Suppressor macrophage (primary cell): ENCODE data around the gene IFT80.
"Not testable (repeated sequence)": the region's sequence is repeated elsewhere in the genome, so short reads cannot be mapped to it uniquely, and the experiment has no call there.

Experiments
- DNase-seq, 4 experiments: peaks; one replicate each; pipeline ENCODE4 v3.0.0-alpha.2; 2020 to 2022

The IFT80 gene

DNA sequence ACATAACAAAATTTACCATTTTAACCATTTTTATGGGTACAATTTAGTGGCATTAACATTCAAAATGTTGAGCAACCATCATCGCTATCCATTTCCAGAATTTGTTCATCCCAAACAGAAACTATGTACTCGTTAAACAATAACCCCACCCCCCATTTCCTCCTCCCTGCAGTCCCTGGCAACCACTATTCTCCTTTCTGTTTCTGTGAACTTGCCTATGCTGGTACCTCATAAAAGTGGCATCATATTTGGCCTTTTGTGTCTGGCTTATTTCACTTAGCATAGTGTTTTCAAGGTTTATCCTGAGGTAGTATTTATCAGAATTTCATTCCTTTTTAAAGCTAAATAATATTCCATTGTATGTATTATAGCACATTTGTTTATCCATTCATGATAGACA is 141.4 kb downstream of the IFT80 start:
- no peak for DNase-seq

DNA sequence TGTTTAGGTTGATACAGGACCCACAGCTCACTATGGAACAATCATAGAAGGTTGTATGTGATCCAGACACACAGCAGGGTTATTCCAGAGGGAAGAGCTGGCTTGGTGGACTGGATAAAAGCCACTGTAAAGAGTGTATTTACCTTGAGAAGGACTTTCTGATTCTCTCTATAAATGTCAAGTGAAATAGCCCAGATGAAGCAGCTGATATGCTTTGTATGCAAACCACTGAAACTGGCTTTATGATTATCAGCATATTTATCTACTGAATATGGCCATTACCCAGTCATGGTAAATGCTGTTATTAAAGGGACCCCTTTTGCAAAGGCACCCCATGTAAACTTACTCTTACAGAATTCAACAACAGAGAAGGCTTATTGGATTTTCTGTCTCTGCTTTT is 145.7 kb downstream of the IFT80 start:
- no peak for DNase-seq

DNA sequence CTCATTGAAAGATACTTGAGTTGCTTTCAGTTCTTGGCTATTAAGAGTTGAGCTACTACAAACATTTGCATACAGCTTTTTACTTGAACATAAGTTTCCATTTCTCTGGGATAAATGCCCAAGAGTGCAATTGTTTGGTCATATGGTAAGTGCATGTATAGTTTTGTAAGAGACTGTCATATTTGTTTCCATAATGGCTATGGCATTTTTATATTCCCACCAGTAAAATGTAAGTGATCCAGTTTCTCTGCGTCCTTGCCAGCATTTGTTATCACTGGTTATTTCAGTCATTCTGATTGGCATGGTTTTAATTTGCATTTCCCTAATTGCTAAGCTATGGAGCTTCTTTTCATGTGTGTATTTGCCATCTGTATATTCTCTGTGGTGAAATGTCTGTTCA is 151.3 kb downstream of the IFT80 start:
- DNase-seq, result no peak

DNA sequence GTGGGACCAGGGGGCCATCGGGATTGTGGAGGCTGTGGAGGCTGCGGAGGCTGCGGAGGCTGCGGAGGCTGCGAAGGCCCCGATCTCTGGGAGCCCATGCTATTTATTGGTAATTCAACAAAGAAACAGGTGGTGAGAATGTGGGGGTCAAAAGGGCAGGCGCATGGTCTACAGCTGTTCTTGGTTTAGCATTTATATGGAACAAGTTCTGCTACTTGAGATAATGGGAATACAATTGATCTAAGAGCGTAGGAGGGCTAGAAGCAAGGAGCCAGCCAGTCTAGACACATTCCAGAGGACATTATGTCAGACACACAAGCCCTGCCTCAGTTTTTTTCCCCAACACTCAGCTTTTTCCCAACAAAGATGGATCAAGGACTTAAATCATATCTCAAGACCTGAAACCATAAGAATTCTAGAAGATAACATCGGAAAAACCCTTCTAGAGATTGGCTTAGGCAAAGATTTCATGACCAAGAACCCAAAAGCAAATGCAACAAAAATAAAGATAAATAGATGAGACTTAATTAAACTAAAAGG is 153.7 kb downstream of the IFT80 start:
- no peak for DNase-seq

DNA sequence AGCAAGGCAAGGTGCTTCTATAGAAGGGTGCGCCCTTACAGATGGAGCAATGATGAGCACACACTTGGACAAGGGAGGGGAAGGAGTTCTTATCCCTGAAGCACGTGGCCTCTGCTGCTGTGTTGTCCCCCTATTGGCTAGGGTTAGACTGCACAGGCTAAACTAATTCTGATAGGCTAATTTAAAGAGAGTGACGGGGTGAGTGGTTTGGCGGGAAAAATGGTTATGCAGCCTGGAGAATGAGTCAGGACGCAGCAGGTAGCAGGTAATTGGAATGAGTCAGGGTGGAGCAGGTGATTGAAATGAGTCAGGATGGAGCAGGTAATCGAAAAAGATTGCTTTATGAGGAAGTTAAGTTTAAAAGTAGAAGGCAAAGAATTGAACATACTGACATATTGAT is 158.3 kb downstream of the IFT80 start:
- not testable (repeated sequence) for DNase-seq

DNA sequence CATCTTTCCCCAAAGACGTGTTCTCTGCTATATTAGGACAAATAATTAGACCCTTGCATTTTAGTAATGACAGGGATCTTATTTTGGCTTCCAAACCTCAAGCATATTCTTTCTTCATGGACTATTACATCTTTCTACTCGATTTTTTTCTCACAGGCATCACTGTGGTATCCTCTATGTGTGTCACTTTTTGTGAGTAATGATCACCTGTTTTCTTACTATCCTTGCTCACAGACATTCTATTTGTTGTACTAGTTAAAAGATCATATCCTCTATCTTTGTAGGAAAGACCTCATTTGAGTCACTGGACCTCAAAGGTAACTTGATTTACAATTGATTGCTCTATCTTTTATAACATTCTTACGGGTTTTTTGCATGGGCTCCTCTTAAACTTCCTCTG is 167.0 kb downstream of the IFT80 start:
- no peak for DNase-seq

DNA sequence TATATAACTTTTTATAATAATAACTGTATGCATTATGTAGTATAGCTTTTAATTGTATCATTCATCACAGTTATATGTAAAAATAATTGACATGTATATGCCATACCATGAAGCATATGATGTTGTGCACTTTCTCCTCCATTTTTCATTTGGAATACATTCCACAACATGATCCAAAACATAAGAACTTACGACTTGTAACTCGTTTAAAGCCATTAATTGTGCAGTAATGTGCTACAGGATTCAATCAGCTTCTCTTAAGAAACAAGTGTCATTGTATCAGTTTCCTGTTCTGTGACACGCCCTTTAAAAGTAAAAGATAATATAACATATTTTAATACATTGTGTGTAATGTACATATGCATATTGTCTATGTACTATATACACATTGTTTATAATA is 171.6 kb downstream of the IFT80 start:
- no peak for DNase-seq

DNA sequence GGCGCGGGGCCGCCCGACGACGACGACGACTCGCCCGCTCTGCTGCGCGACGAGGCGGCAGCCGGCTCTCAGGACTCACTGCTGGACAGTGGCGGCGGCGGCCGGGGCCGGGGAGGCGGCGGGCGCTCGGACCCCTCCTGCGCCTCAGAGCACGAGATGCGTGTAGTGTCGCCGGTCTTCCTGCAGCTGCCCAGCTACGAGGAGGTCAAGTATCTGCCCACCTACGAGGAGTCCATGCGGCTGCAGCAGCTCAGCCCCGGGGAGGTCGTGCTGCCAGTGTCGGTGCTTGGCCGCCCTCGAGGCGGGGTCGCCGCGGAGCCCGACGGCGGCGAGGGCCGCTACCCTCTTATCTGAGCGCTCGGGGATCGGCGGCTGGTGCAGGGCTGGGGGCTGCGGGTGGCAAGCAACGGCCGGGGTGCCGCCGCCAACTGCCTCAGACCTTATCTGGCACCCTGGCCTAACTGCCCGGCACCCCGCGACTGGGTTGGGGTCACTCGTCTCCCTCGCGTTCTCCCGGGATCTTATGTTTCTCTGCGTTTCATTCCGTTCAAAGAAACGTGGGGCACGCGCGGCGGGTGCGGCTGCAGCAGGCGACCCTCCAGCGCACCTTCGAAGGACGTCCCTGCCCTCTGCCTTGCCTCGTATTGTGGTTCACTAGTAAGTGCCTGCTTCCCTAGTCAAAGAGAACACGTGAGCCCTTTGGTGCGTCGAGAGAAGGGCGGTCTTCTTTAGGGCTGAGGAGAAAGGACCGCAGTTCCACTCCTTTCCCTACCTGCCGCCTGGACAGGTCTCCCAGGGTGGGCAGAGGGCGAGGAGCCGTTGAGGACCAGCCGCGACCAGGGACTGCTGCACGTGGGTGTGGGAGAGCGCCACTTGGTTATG is 172.8 kb downstream of the IFT80 start:
- DNase-seq, result peak in 3 of 4 experiments; percentile 34 to 36 (median 36)

DNA sequence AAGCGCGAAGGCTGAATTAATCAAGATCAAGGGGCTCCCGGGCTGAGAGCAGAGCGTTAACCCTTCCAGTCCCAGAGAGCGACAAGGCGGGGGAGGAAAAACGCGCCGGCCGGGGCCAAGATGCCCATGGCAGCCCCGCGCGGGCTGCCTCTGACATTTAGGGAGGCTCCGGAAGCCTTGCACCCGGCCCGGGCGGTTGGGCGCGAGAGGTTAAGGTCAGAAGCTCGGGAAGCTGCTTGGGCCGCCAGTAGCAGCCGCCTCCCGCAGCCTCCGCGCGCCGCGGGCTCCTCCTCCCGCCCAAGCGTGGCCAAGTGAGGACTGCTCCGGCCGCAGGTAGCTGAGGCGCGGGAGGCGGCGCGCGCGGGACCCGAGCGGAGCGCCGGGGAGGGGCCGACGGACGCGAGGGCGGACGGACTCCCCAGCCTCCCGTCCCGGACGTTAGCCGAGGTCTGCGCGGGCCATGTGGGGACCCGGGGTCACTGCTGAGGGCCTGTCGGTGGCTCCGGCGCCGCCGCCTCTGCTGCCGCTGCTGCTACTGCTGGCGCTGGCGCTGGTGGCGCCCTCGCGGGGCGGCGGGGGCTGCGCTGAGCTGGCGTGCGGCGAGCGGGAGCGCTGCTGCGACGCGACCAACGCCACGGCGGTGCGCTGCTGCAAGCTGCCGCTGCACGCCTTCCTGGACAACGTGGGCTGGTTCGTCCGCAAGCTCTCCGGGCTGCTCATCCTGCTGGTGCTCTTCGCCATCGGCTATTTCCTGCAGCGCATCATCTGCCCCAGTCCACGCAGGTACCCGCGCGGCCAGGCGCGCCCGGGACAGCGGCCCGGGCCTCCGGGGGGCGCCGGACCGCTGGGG is 173.6 kb downstream of the IFT80 start, which contains the start of gene C3orf80:
TSS of gene C3orf80 (plus strand) at position 247 of the 850 bp plus-strand sequence. CDS start at position 461, 214 bp downstream.
- peak; percentile 57 to 78 (median 65) for DNase-seq

DNA sequence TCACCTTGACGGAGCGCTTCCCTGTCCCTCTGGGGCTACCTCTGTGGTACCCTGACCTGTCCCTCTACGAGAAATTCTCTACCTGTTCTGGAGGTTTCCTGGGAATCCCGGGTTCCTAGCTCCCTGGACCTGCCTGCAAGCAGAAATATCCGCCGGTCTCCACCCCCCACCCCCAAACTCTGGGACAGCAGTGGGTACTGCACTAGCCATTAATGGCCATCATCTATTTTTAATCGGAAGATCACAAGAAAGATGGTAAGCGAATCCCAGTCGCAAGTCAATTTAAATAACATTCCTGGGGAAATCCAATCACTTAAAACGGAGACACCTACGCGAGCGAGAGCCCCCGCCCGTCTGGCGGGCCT is 174.2 kb downstream of the IFT80 start:
- DNase-seq, result no peak

DNA sequence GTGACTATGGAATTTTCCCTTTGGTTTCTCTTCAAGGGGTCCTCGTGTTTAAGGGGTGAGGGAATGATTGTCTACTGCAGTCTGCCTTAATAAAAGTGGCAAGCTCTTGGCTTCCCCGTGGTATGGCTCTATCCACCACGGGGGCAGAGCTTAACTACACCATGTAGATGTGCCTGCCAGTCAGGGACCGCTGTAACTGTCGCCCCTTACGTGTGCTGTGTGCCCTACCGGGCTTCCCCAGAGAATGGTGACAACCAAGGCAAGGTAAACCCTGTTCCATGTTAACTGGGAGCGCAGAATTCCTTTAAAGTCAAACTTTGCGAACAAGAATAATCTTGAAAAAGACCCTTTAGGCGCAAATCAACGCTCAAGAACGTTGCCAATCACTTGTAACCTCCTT is 174.8 kb downstream of the IFT80 start:
- no peak for DNase-seq

DNA sequence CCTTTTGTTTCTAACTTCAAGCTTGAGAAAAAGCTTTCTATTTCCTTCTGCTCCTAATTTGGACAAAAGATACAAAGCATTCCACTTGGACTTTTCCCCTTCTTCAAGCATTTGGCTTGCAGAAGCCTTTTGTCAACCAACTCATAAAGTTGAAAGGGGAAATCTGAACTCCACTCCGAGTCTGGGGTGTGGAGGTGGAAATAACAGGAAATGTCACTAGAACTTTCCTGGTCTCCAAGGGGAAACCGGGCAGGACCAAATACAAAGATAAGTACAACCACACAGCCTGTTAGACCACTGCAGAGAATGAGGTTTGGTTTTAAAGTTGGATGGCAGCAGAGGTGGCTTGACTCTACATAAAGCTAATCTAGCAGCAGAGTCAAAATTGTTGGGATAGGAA is 178.0 kb downstream of the IFT80 start:
- DNase-seq, result no peak

DNA sequence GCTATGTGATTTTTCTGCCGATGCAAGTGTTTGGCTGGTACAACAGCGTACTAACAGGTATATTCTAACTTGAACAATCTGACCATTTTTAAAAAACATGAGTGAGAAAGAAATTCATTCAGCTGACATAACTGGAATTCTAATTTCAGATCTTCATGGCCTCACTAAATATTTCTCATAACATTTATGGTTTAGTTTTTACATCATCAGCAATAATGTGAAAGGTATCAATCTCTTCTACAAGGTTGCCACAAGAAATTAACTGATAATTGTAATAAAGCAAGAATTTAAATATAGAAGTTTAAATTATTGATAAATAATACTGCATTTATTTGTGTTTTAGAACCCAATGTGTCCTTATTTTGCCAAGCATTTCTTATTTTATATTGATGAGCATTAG is 179.0 kb downstream of the IFT80 start:
- no peak for DNase-seq

DNA sequence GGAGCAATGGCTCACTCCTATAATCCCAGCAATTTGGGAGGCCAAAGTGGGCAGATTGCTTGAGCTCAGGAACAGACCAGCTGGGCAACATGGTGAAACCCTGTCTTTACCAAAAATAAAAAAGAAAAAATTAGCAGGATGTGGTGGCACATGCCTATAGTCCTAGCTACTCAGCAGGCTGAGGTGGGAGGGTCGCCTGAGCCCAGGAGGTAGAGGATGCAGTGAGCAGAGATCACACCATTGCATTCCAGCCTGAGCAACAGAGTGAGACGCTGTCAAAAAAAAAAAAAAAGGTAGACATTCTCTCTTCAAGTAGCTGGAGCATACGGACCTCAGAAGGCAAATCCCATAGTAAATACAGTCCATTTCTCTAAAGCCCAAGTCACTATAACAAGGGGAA is 180.9 kb downstream of the IFT80 start:
- DNase-seq, result no peak

DNA sequence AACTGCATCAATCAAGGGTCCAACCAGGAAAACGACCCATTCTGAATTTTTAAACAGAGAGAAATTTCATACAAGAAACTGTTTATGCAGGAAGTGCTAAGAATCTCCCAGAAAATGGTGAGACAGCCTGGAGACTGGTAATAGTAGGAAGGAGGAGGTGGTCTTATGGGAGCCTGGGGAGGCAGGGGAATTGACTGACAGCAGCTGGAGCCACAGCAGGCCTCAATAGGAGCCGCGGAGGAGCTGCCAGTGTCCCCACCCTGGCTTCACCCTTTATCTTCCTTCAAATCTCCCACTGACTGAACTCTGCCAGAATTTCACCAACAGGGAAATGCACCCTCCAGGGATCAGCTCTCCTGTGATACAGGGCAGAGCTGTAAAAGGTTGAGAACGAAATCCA is 181.3 kb downstream of the IFT80 start:
- DNase-seq, result no peak

DNA sequence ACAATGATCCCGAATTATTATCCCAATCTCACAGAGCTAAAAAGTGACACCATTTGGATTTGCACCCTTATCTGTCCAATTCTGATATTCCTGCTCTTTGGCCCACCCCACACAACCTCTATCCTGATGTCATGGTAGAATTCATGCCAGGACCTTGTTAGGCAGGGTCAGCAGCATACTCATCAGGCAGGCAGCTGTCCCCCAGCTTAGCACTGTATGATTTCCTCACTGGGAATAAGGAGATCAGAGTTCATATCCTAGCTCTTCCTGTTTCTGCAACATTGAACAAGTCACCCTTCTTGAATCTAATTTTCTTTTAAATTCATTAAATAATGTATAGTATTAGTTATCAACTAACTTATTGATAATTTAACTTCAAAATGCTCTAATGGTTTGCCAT is 185.8 kb downstream of the IFT80 start:
- peak in 3 of 4 experiments; percentile 22 to 56 (median 47) for DNase-seq

DNA sequence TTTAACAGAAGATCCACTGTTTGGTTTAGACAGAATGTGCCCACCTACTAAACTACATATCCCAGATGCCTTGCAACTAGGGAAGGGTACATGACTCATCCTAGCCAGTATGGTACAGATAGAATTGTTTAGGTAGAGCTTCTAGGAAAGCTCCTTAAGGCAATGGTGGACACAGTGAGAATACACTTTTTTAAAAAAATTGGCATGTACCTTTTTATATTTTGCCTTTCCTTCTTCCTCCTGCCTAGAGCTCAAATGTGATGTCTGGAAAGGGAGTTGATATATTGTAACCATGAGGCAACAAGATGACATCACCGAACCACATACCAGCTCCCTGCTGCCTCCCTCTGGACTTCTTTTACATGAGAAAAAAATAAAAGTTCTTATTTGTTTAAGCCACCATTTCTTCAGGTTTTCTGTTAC is 188.2 kb downstream of the IFT80 start:
- peak; percentile 56 to 77 (median 64) for DNase-seq

DNA sequence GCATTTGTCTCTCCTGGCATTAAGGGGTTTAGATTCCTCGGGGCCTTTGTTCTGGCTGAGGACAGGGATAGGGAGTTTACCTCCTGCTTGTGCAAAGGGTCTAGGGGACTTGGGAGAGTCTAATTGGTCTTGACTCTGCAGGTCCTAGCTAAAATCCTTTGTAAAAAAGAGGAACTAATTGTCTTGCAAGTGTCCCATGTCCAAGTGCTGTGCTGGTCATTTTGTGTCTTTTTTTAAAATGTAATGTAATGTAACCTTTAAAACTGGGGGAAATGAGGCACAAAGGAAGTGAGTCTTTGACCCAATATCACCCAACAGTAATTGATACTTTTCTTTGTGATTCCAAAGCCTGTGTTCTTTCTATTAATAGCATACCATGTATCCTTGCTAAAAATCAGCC is 188.7 kb downstream of the IFT80 start:
- peak; percentile 25 to 74 (median 46) for DNase-seq
